GM12874 (cell line): Measurements from ENCODE around the gene PPP1R12C.
A peak's percentile ranks its signal among the peaks of the same experiment; 100 is the strongest.

Experiments used
- TF ChIP-seq, protein P1 (sequence below): IDR thresholded peaks from 2 replicates; pipeline ENCODE4 v1.5.1; 2011; ENCODE audit warnings: low read depth, mild to moderate bottlenecking, control low read depth, low read length, moderate library complexity; ENCODE audit not compliant: insufficient read depth

Gene PPP1R12C

DNA sequence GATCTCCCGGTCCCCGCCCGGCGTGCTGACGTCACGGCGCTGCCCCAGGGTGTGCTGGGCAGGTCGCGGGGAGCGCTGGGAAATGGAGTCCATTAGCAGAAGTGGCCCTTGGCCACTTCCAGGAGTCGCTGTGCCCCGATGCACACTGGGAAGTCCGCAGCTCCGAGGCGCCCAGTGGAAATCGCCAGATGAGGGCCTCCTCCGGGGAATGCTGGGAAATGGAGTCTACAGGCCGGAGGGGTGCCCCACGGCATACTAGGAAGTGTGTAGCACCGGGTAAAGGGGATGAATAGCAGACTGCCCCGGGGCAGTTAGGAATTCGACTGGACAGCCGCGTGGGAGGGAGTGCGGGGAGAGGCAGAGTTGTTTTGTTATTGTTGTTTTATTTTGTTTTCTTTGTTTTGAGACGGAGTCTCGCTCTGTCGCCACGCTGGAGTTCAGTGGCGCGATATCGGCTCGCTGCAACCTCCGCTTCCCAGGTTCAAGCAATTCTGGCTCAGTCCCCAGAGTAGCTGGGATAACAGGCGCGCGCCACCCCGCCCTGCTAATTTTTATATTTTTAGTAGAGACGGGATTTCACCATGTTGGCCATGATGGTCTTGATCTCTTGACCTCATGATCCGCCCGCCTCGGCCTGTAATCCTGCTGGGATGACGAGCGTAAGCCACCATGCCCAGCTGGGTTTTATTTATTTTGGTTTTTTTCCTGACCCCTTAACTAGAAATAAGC lies 390 bp upstream of the PPP1R12C start:
- TF ChIP-seq, protein P1, sequence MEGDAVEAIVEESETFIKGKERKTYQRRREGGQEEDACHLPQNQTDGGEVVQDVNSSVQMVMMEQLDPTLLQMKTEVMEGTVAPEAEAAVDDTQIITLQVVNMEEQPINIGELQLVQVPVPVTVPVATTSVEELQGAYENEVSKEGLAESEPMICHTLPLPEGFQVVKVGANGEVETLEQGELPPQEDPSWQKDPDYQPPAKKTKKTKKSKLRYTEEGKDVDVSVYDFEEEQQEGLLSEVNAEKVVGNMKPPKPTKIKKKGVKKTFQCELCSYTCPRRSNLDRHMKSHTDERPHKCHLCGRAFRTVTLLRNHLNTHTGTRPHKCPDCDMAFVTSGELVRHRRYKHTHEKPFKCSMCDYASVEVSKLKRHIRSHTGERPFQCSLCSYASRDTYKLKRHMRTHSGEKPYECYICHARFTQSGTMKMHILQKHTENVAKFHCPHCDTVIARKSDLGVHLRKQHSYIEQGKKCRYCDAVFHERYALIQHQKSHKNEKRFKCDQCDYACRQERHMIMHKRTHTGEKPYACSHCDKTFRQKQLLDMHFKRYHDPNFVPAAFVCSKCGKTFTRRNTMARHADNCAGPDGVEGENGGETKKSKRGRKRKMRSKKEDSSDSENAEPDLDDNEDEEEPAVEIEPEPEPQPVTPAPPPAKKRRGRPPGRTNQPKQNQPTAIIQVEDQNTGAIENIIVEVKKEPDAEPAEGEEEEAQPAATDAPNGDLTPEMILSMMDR, result no peak

DNA sequence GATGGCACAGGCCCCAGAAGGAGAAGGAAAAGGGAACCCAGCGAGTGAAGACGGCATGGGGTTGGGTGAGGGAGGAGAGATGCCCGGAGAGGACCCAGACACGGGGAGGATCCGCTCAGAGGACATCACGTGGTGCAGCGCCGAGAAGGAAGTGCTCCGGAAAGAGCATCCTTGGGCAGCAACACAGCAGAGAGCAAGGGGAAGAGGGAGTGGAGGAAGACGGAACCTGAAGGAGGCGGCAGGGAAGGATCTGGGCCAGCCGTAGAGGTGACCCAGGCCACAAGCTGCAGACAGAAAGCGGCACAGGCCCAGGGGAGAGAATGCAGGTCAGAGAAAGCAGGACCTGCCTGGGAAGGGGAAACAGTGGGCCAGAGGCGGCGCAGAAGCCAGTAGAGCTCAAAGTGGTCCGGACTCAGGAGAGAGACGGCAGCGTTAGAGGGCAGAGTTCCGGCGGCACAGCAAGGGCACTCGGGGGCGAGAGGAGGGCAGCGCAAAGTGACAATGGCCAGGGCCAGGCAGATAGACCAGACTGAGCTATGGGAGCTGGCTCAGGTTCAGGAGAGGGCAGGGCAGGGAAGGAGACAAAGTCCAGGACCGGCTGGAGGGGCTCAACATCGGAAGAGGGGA lies 1.1 kb downstream of the PPP1R12C start:
- TF ChIP-seq, protein P1, result no peak

DNA sequence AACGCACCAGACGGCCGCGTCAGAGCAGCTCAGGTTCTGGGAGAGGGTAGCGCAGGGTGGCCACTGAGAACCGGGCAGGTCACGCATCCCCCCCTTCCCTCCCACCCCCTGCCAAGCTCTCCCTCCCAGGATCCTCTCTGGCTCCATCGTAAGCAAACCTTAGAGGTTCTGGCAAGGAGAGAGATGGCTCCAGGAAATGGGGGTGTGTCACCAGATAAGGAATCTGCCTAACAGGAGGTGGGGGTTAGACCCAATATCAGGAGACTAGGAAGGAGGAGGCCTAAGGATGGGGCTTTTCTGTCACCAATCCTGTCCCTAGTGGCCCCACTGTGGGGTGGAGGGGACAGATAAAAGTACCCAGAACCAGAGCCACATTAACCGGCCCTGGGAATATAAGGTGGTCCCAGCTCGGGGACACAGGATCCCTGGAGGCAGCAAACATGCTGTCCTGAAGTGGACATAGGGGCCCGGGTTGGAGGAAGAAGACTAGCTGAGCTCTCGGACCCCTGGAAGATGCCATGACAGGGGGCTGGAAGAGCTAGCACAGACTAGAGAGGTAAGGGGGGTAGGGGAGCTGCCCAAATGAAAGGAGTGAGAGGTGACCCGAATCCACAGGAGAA lies 1.9 kb downstream of the PPP1R12C start:
- TF ChIP-seq, protein P1, result no peak

DNA sequence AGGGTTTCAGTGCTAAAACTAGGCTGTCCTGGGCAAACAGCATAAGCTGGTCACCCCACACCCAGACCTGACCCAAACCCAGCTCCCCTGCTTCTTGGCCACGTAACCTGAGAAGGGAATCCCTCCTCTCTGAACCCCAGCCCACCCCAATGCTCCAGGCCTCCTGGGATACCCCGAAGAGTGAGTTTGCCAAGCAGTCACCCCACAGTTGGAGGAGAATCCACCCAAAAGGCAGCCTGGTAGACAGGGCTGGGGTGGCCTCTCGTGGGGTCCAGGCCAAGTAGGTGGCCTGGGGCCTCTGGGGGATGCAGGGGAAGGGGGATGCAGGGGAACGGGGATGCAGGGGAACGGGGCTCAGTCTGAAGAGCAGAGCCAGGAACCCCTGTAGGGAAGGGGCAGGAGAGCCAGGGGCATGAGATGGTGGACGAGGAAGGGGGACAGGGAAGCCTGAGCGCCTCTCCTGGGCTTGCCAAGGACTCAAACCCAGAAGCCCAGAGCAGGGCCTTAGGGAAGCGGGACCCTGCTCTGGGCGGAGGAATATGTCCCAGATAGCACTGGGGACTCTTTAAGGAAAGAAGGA lies 2.8 kb downstream of the PPP1R12C start:
- TF ChIP-seq, protein P1, result no peak

DNA sequence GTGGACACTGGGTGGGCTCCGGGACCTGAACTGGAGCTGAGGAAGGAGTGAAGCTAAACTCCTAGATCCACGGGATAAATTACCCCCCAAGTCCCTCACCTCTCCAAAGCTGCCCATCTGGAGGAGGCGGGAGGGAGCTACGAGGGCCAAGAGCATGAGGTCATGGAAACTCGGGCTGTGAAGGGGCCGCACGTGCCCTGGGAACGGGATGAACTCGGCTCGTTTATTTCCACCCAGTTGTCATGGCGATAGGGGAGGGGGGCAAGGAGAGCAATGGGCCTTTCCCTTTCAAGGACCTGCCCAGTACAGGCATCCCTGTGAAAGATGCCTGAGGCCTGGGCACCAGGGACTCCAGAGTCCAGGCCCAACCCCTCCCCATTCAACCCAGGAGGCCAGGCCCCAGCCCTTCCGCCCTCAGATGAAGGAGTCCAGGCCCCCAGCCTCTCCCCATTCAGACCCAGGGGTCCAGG lies 3.8 kb downstream of the PPP1R12C start:
- TF ChIP-seq, protein P1, result no peak

DNA sequence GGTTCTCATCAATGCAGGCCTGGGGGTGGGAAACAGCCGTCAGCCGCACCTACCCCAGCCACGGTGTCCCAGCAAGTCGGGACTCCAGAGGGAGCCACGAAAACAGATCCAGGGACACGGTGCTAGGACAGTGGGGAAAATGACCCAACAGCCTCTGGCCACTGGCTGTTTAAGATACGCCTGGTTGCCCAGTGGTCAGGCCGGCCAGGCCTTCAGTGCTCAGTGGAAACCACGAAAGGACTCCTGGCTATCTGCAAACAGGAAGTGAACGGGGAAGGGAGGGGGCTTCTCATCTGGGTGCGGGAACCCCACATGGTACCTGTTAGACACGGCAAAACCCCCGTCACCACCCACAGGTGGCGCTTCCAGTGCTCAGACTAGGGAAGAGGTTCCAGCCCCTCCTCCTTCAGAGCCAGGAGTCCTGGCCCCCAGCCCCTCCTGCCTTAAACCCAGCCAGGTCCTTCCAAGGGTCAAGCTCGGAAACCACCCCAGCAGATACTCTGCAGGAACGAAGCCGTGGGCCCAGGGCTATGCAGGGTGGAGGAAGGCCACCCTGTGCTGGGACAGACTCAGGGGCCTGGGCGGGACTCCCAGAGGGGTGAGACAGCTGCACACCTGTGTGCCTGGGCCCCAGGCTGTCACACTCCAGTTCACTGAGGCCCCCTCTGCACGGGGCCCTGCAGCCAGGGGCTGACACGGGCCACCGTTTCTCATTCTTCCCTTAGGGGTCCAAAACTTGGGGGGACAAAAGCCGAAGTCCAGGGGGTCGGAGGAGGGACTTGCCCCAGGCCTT lies 4.5 kb downstream of the PPP1R12C start:
- TF ChIP-seq, protein P1, result peak; percentile 43; the same call in 1 of the 2 replicates

DNA sequence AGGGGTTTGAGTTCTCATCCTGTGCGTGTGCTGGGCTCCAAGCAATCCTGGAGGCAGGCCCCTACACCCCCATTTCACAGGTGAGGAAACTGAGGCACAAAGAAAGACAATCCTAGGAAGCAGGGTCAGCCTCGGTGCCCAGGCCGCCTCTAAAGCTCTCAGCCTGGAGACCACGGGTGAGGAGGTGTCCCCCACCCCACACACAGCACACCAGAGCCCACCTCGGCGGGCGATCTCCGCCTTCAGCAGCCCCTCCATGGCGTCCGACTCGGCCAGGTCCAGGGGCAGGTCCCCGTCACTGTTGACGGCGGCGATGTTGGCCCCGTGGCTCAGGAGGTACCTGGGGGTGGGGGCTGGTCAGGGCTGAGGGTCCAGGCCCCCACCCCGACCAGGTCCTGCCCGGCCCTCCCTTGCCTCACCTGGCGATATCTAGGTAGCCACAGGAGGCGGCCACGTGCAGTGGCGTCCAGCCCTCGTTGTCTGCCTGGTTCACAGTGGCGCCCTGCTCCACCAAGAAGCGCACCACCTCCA lies 5.1 kb downstream of the PPP1R12C start:
- TF ChIP-seq, protein P1, result no peak
